Urinary bladder (tissue), 4 donors: Measurements from ENCODE around the gene MCC. TPM values are rescaled to one million over a fixed set of nuclear protein-coding genes. Genes with fewer than 3 reads are reported as not detected.

Experiments
- DNase-seq: peaks from one replicate; pipeline ENCODE4 v3.0.0-alpha.2; 2015; ENCODE audit errors: extremely low spot score
- H3K27ac ChIP-seq: one replicate; pipeline ENCODE4 v1.5.1; 2013; ENCODE audit warnings: low read depth, mild to moderate bottlenecking, moderate library complexity
- H3K36me3 ChIP-seq: one replicate; pipeline ENCODE4 v1.6.1; 2013; ENCODE audit warnings: mild to moderate bottlenecking, moderate library complexity; ENCODE audit not compliant: insufficient read depth
- H3K4me1 ChIP-seq: one replicate; pipeline ENCODE4 v1.6.1; 2013; ENCODE audit warnings: mild to moderate bottlenecking, moderate library complexity; ENCODE audit not compliant: insufficient read depth
- H3K4me3 ChIP-seq: one replicate; pipeline ENCODE4 v1.5.1; 2013; ENCODE audit warnings: low read depth, low read length
- WGBS: extraction: QIAGEN DNeasy Blood & Tissue Kit; methylation state at CpG from one replicate; pipeline ENCODE4 v1.1.7; 2013; 5-methylcytosine and 5-hydroxymethylcytosine counted together
- polyA plus RNA-seq: library from polyadenylated mRNA; stranded (reverse); fragments of 200-250 nt; gene quantifications from one replicate; pipeline ENCODE4 v1.2.3, GENCODE V29; 2013
- total RNA-seq: library from RNA; depleted of rRNA; stranded (reverse); fragments of >200 nt; gene quantifications from one replicate; pipeline ENCODE4 v1.2.3, GENCODE V29; 2014
- donor health status: healthy with polysubstance abuse.
- donor health status: healthy.

Gene MCC
- total and polyA plus RNA-seq, 2 donors = 17.2 to 60.7 TPM

- no peak overlapping the region for H3K27ac ChIP-seq
- peaks cover 5% of the 10 kb centered on the region for H3K36me3 ChIP-seq
- WGBS = 78% methylated on average over 3 of the region's 3 CpGs
- no peak for DNase-seq
- no peaks in the 10 kb centered on the region for H3K4me1 ChIP-seq
- H3K4me3 ChIP-seq = no peak overlapping the region
These were observed 484.5 kb downstream of the MCC start for GRCh38 chr5:113003763-113004162.

GRCh38 chr5:113002423-113002822 lies 485.8 kb downstream of the MCC start:
- Histone ChIP-seq H3K4me1 (no peaks in the 10 kb centered on the region), H3K36me3 (peaks cover 5% of the 10 kb centered on the region), H3K4me3 (no peak overlapping the region), H3K27ac (no peak overlapping the region)
- 96% methylated on average over 5 of the region's 5 CpGs for WGBS
- DNase-seq = no peak

GRCh38 chr5:113000466-113000865 lies 487.8 kb downstream of the MCC start:
- no peak overlapping the region for H3K27ac ChIP-seq
- no peak overlapping the region for H3K4me3 ChIP-seq
- WGBS = 93% methylated on average over 2 of the region's 2 CpGs
- H3K36me3 ChIP-seq = peaks cover 7% of the 10 kb centered on the region
- DNase-seq = no peak
- H3K4me1 ChIP-seq = no peaks in the 10 kb centered on the region

GRCh38 chr5:112998296-112998695 lies 490.0 kb downstream of the MCC start:
- no peaks in the 10 kb centered on the region for H3K4me1 ChIP-seq
- WGBS = 86% methylated on average over 4 of the region's 4 CpGs
- H3K36me3 ChIP-seq = peaks cover 10% of the 10 kb centered on the region
- H3K27ac ChIP-seq = no peak overlapping the region
- no peak overlapping the region for H3K4me3 ChIP-seq
- no peak for DNase-seq

GRCh38 chr5:112996830-112997374 lies 491.4 kb downstream of the MCC start:
- Histone ChIP-seq H3K4me3 (no peak overlapping the region), H3K4me1 (no peaks in the 10 kb centered on the region), H3K27ac (no peak overlapping the region), H3K36me3 (peaks cover 8% of the 10 kb centered on the region)
- DNase-seq = no peak
- WGBS = 76% methylated on average over 4 of the region's 4 CpGs

GRCh38 chr5:112995764-112996618 lies 492.3 kb downstream of the MCC start:
- peak; percentile 45 for DNase-seq
- Histone ChIP-seq H3K4me1 (no peaks in the 10 kb centered on the region), H3K4me3 (no peak overlapping the region), H3K27ac (no peak overlapping the region), H3K36me3 (peaks cover 5% of the 10 kb centered on the region)
- WGBS = 24% methylated on average over 7 of the region's 7 CpGs

- whole genome bisulfite sequencing = 89% methylated on average over 4 of the region's 4 CpGs
- no peak for DNase-seq
- no peaks in the 10 kb centered on the region for H3K36me3 ChIP-seq
- H3K27ac ChIP-seq = no peak overlapping the region
- no peaks in the 10 kb centered on the region for H3K4me1 ChIP-seq
- no peak overlapping the region for H3K4me3 ChIP-seq
These were observed 502.0 kb downstream of the MCC start for GRCh38 chr5:112986224-112986623.

- no peaks in the 10 kb centered on the region for H3K36me3 ChIP-seq
- H3K4me3 ChIP-seq = no peak overlapping the region
- no peaks in the 10 kb centered on the region for H3K4me1 ChIP-seq
- 84% methylated on average over 2 of the region's 2 CpGs for WGBS
- DNase-seq = no peak
- no peak overlapping the region for H3K27ac ChIP-seq
These were observed 504.9 kb downstream of the MCC start for GRCh38 chr5:112983363-112983762.

- no peaks in the 10 kb centered on the region for H3K4me1 ChIP-seq
- no peak for DNase-seq
- no peak overlapping the region for H3K27ac ChIP-seq
- no peak overlapping the region for H3K4me3 ChIP-seq
- H3K36me3 ChIP-seq = no peaks in the 10 kb centered on the region
- 70% methylated on average over 3 of the region's 3 CpGs for whole genome bisulfite sequencing
These were observed 508.5 kb downstream of the MCC start for GRCh38 chr5:112979723-112980122.

- Histone ChIP-seq H3K27ac (no peak overlapping the region), H3K4me1 (no peaks in the 10 kb centered on the region), H3K4me3 (no peak overlapping the region), H3K36me3 (no peaks in the 10 kb centered on the region)
- no peak for DNase-seq
- 20% methylated on average over 2 of the region's 2 CpGs for WGBS
These were observed 509.4 kb downstream of the MCC start for GRCh38 chr5:112978836-112979235.

GRCh38 chr5:112977440-112977861 lies 510.8 kb downstream of the MCC start:
- no peak for DNase-seq
- Histone ChIP-seq H3K36me3 (no peaks in the 10 kb centered on the region), H3K27ac (peak overlapping the region; percentile 83), H3K4me3 (peak overlapping the region; percentile 78), H3K4me1 (no peaks in the 10 kb centered on the region)
- under 1% methylated on average over 16 of the region's 16 CpGs for WGBS

- Histone ChIP-seq H3K36me3 (no peaks in the 10 kb centered on the region), H3K27ac (peak within 1 kb of the TSS; percentile 83), H3K4me1 (no peaks in the 10 kb centered on the region), H3K4me3 (peak within 1 kb of the TSS; percentile 78)
- WGBS = under 1% methylated on average over 75 of the region's 75 CpGs
- peak; percentile 99 for DNase-seq
These were observed 511.6 kb downstream of the MCC start, which contains the start of gene DCP2 for GRCh38 chr5:112976432-112977309. Gene DCP2 (plus strand): TSS chr5:112976798. CDS start chr5:112976934, 136 bp downstream.

GRCh38 chr5:112975721-112976431 lies 512.4 kb downstream of the MCC start:
- no peaks in the 10 kb centered on the region for H3K4me1 ChIP-seq
- DNase-seq = no peak
- H3K36me3 ChIP-seq = no peaks in the 10 kb centered on the region
- H3K27ac ChIP-seq = peak overlapping the region; percentile 25
- peak overlapping the region; percentile 78 for H3K4me3 ChIP-seq
- 31% methylated on average over 11 of the region's 11 CpGs for WGBS
